A549 (cell line): Measurements from ENCODE around the gene NOS1AP. TPM values are rescaled to one million over a fixed set of nuclear protein-coding genes. Genes with fewer than 3 reads are reported as not detected.

ENCODE experiments used
- ATAC-seq, 2 experiments: fragments of 200-7000 bp in 1 of 2; fragments of >200 bp in 1 of 2; cut with Nextera tagmentation in 1 of 2; cut with Tn5 transposase in 1 of 2; 3 replicates each; pipeline versions ENCODE4 v1.8.0 to v1.9.1; 2018 to 2020; ENCODE audit warnings: mild to moderate bottlenecking in 1 of 2, moderate library complexity in 1 of 2
- CTCF ChIA-PET: fragments of 300-600 bp; sonication (Branson Sonifier 250); formaldehyde crosslinking; extraction: SDS; loops from one replicate; lab custom pipeline; 2021; ENCODE audit warnings: antibody characterized with exemption, inconsistent platforms; lab: Yijun Ruan, JAX
- POLR2A ChIA-PET: fragments of 350-600 bp; formaldehyde crosslinking; extraction: SDS; loops from one replicate; lab custom pipeline; 2021; ENCODE audit warnings: antibody characterized with exemption, inconsistent platforms; lab: Yijun Ruan, JAX
- DNase-seq, 2 experiments: peaks; one replicate each; pipeline versions ENCODE4 v3.0.0 to v3.0.0-alpha.2; 2011 to 2016; ENCODE audit warnings: low read depth in 1 of 2, low spot score in 1 of 2
- FAIRE-seq: peaks from 2 replicates; lab custom pipeline; 2011; peaks lifted over from hg19 to GRCh38; lab: Jason Lieb, UNC
- H3K27ac ChIP-seq, 2 experiments: fragments of >200 bp; sonication (Bioruptor Twin); formaldehyde crosslinking; 3 replicates each; pipeline ENCODE4 v1.5.1; 2016 to 2017
- H3K4me1 ChIP-seq: fragments of >200 bp; sonication (Bioruptor Twin); formaldehyde crosslinking; 3 replicates; pipeline ENCODE4 v1.6.1; 2016
- H3K4me2 ChIP-seq: fragments of >200 bp; sonication (Bioruptor Twin); formaldehyde crosslinking; 3 replicates; pipeline ENCODE4 v1.6.1; 2016
- H3K4me3 ChIP-seq: fragments of >200 bp; sonication (Bioruptor Twin); formaldehyde crosslinking; 3 replicates; pipeline ENCODE4 v1.5.1; 2016
- H3K9me3 ChIP-seq: fragments of >200 bp; sonication (Bioruptor Twin); formaldehyde crosslinking; 3 replicates; pipeline ENCODE4 v1.6.1; 2016
- BHLHE40 ChIP-seq: IDR thresholded peaks from 2 replicates; pipeline ENCODE4 v1.6.1; 2012; ENCODE audit warnings: low read depth, low read length, inconsistent platforms
- CBX2 ChIP-seq: fragments of 200-600 bp; sonication (generic); IDR thresholded peaks from 2 replicates; pipeline ENCODE4 v1.6.1; 2016; ENCODE audit warnings: low read depth, mild to moderate bottlenecking, borderline replicate concordance
- CHD4 ChIP-seq: fragments of 200-600 bp; sonication (generic); IDR thresholded peaks from 2 replicates; pipeline ENCODE4 v1.6.1; 2016; ENCODE audit warnings: antibody characterized with exemption, mild to moderate bottlenecking, borderline replicate concordance
- CTCF ChIP-seq: fragments of >200 bp; sonication (Bioruptor Twin); formaldehyde crosslinking; IDR thresholded peaks from 3 replicates; pipeline ENCODE4 v1.5.1; 2016
- E2F6 ChIP-seq: IDR thresholded peaks from 2 replicates; pipeline ENCODE4 v1.6.1; 2012; ENCODE audit warnings: low read depth, borderline replicate concordance
- EHMT2 ChIP-seq: fragments of 200-600 bp; sonication (generic); IDR thresholded peaks from 2 replicates; pipeline ENCODE4 v1.6.1; 2016; ENCODE audit warnings: antibody characterized with exemption, low read depth, mild to moderate bottlenecking, moderate library complexity
- EP300 ChIP-seq, 2 experiments: fragments of >200 bp; sonication (Bioruptor Twin); formaldehyde crosslinking; IDR thresholded peaks; 2 replicates in 1 of 2; 3 replicates in 1 of 2; pipeline ENCODE4 v1.6.1; 2016 to 2017
- ESRRA ChIP-seq: fragments of 150-350 bp; IDR thresholded peaks from 2 replicates; pipeline ENCODE4 v1.6.1; 2014; ENCODE audit warnings: mild to moderate bottlenecking, low read length, borderline replicate concordance
- FOSL2 ChIP-seq, 2 experiments: fragments of 450-650 bp in 1 of 2; fragments of >200 bp in 1 of 2; sonication (Bioruptor Twin) in 1 of 2; formaldehyde crosslinking; IDR thresholded peaks; 2 replicates each; pipeline versions ENCODE4 v1.5.0 to v1.6.1; 2016 to 2020; ENCODE audit warnings: mild to moderate bottlenecking in 1 of 2, moderate library complexity in 1 of 2
- HMGXB4 ChIP-seq: fragments of 250-450 bp; sonication (Bioruptor Pico); IDR thresholded peaks from 2 replicates; pipeline ENCODE4 v1.5.0; 2021; ENCODE audit warnings: mild to moderate bottlenecking, moderate library complexity, borderline replicate concordance
- HOXA7 ChIP-seq: fragments of 250-450 bp; sonication (Bioruptor Pico); IDR thresholded peaks from 2 replicates; pipeline ENCODE4 v1.5.0; 2020; ENCODE audit warnings: mild to moderate bottlenecking, moderate library complexity
- HOXB5 ChIP-seq: fragments of 250-450 bp; sonication (Bioruptor Pico); IDR thresholded peaks from 2 replicates; pipeline ENCODE4 v1.5.0; 2020; ENCODE audit warnings: mild to moderate bottlenecking, moderate library complexity
- JUN ChIP-seq, 2 experiments: fragments of >200 bp; sonication (Bioruptor Twin); formaldehyde crosslinking; IDR thresholded peaks; 2 replicates in 1 of 2; 3 replicates in 1 of 2; pipeline ENCODE4 v1.6.1; 2016 to 2017
- JUNB ChIP-seq: fragments of >200 bp; sonication (Bioruptor Twin); formaldehyde crosslinking; IDR thresholded peaks from 2 replicates; pipeline ENCODE4 v1.6.1; 2016
- MAFK ChIP-seq: fragments of 450-650 bp; IDR thresholded peaks from 2 replicates; pipeline ENCODE4 v1.6.1; 2014; ENCODE audit not compliant: partially characterized antibody
- MAX ChIP-seq: IDR thresholded peaks from 2 replicates; pipeline ENCODE4 v1.6.1; 2012
- MAZ ChIP-seq: fragments of 150-350 bp; IDR thresholded peaks from 2 replicates; pipeline ENCODE4 v1.6.1; 2014; ENCODE audit warnings: antibody characterized with exemption, low read depth, low read length, borderline replicate concordance
- PBX3 ChIP-seq: IDR thresholded peaks from 2 replicates; pipeline ENCODE4 v1.6.1; 2012
- POLR2AphosphoS2 ChIP-seq: conservative IDR thresholded peaks from 2 replicates; pipeline ENCODE4 v1.6.1; 2012; ENCODE audit warnings: low read length, improper control_type of control experiment, inconsistent platforms
- REST ChIP-seq: fragments of 200-600 bp; sonication (generic); IDR thresholded peaks from 2 replicates; pipeline ENCODE4 v1.6.1; 2016; ENCODE audit warnings: antibody characterized with exemption, mild to moderate bottlenecking, moderate library complexity
- RNF2 ChIP-seq: fragments of 200-600 bp; sonication (generic); IDR thresholded peaks from 2 replicates; pipeline ENCODE4 v1.6.1; 2016; ENCODE audit warnings: low read depth, mild to moderate bottlenecking, antibody characterized with exemption, moderate library complexity, borderline replicate concordance
- SMC3 ChIP-seq: fragments of >200 bp; sonication (Bioruptor Twin); formaldehyde crosslinking; IDR thresholded peaks from 3 replicates; pipeline ENCODE4 v1.6.1; 2018; ENCODE audit warnings: inconsistent platforms
- TFCP2L1 ChIP-seq: fragments of 250-450 bp; sonication (Bioruptor Pico); IDR thresholded peaks from 2 replicates; pipeline ENCODE4 v1.5.0; 2021; ENCODE audit warnings: mild to moderate bottlenecking
- ZFP36 ChIP-seq: fragments of 450-650 bp; IDR thresholded peaks from 2 replicates; pipeline ENCODE4 v1.6.1; 2014; ENCODE audit warnings: borderline replicate concordance; ENCODE audit not compliant: partially characterized antibody
- ZSCAN20 ChIP-seq: fragments of 250-450 bp; sonication (Bioruptor Pico); IDR thresholded peaks from 2 replicates; pipeline ENCODE4 v1.8.0; 2022; ENCODE audit warnings: mild to moderate bottlenecking, moderate library complexity
- WGBS: methylation state at CpG from one replicate; pipeline ENCODE4 v1.1.6; 2017; ENCODE audit errors: missing lambda C conversion rate; 5-methylcytosine and 5-hydroxymethylcytosine counted together
- polyA plus RNA-seq, 4 experiments: library from polyadenylated mRNA; depleted of rRNA in 3 of 4; stranded (reverse); fragments of >200 nt; fragmentation: RNase III in 1 of 4; extraction: RNeasy Plus Mini Kit Qiagen cat#74134 plus additional on column Dnase treatment in 1 of 4; gene quantifications; 2 replicates in 3 of 4; 3 replicates in 1 of 4; pipeline ENCODE4 v1.2.3, GENCODE V29; 2011 to 2017

The NOS1AP gene
- polyA plus RNA-seq, 2 of the 4 experiments (the other 2 are of a cell fraction): 0.17 to 0.25 TPM

GRCh38 chr1:162360237-162360873 is 290.9 kb downstream of the NOS1AP start:
- DNase-seq: no peak
- no peak for ATAC-seq
- no peak for FAIRE-seq
- Histone ChIP-seq H3K4me3 (no peak overlapping the region), H3K4me1 (no peaks in the 10 kb centered on the region), H3K4me2 (no peak overlapping the region), H3K27ac (no peak overlapping the region), H3K9me3 (no peaks in the 10 kb centered on the region)
- ChIA-PET POLR2A (no interaction called here), CTCF (interaction anchor here (0.8 to 1.5 kb wide), 3 partner anchors 11 to 304 kb away, joined by 3 read pairs; no protein-coding TSS in a partner anchor)
- no peak for TF ChIP-seq PBX3
- TF ChIP-seq CBX2: no peak
- no peak for TF ChIP-seq FOSL2 (IDR thresholded peaks at IDR 0.05)
- no peak for TF ChIP-seq FOSL2 (CRISPR knock-in tag; IDR thresholded peaks at IDR 0.05)
- no peak for TF ChIP-seq E2F6
- TF ChIP-seq MAZ: no peak
- no peak for TF ChIP-seq TFCP2L1 (CRISPR knock-in tag)
- no peak for TF ChIP-seq CTCF
- TF ChIP-seq JUN (IDR thresholded peaks at IDR 0.05): no peak
- TF ChIP-seq ZSCAN20 (CRISPR knock-in tag): no peak
- TF ChIP-seq RNF2: no peak
- no peak for TF ChIP-seq ESRRA
- TF ChIP-seq EP300 (IDR thresholded peaks at IDR 0.05): no peak
- no peak for TF ChIP-seq CHD4
- WGBS: 69% methylated on average over 10 of the region's 10 CpGs

GRCh38 chr1:162360874-162361260 is 291.4 kb downstream of the NOS1AP start:
- Histone ChIP-seq H3K4me1 (no peaks in the 10 kb centered on the region), H3K4me2 (no peak overlapping the region), H3K9me3 (no peaks in the 10 kb centered on the region), H3K27ac (no peak overlapping the region)
- ChIA-PET CTCF (interaction anchor here (1.5 kb wide), 1 partner anchor 263 kb away, joined by 3 read pairs; no protein-coding TSS in a partner anchor), POLR2A (no interaction called here)
- DNase-seq (no peak), ATAC-seq (no peak)
- WGBS: 71% methylated on average over 4 of the region's 4 CpGs
- TF ChIP-seq SMC3 (no peak), ZFP36 (no peak)
- TF ChIP-seq, all 56 proteins: peak for 0
- no peak overlapping the region for H3K4me3 ChIP-seq
- FAIRE-seq: no peak

GRCh38 chr1:162361349-162361748 is 291.9 kb downstream of the NOS1AP start:
- FAIRE-seq (no peak), DNase-seq (no peak), ATAC-seq (no peak)
- H3K4me1 ChIP-seq: no peaks in the 10 kb centered on the region
- 48% methylated on average over 5 of the region's 5 CpGs for WGBS
- ChIA-PET POLR2A (no interaction called here), CTCF (interaction anchor here (1.2 to 1.5 kb wide), 2 partner anchors 262 to 305 kb away, joined by 3 read pairs; no protein-coding TSS in a partner anchor)
- H3K27ac ChIP-seq: no peak overlapping the region
- no peak overlapping the region for H3K4me2 ChIP-seq
- no peaks in the 10 kb centered on the region for H3K9me3 ChIP-seq
- H3K4me3 ChIP-seq: no peak overlapping the region
- TF ChIP-seq MAFK (no peak), HMGXB4 (no peak), REST (no peak), POLR2AphosphoS2 (no peak), HOXA7 (CRISPR knock-in tag) (no peak), EHMT2 (no peak), JUNB (no peak), HOXB5 (no peak), RNF2 (no peak), BHLHE40 (no peak), MAX (no peak)
